T-helper 1 cell (primary cell): ENCODE results near the gene SLC10A2.
"Not testable (repeated sequence)": the region's sequence is repeated elsewhere in the genome, so short reads cannot be mapped to it uniquely, and the experiment has no call there.

Experiments used
- DNase-seq, 5 donors: peaks; one replicate each; pipeline ENCODE4 v3.0.0-alpha.2; 2012 to 2020
- total RNA-seq, 4 donors: gene quantifications; one replicate each; lab custom pipeline; 2026; lab: John Stamatoyannopoulos, UW

The SLC10A2 gene, protein sequence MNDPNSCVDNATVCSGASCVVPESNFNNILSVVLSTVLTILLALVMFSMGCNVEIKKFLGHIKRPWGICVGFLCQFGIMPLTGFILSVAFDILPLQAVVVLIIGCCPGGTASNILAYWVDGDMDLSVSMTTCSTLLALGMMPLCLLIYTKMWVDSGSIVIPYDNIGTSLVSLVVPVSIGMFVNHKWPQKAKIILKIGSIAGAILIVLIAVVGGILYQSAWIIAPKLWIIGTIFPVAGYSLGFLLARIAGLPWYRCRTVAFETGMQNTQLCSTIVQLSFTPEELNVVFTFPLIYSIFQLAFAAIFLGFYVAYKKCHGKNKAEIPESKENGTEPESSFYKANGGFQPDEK
- total RNA-seq = 0 reads per million in 4 donors

DNA sequence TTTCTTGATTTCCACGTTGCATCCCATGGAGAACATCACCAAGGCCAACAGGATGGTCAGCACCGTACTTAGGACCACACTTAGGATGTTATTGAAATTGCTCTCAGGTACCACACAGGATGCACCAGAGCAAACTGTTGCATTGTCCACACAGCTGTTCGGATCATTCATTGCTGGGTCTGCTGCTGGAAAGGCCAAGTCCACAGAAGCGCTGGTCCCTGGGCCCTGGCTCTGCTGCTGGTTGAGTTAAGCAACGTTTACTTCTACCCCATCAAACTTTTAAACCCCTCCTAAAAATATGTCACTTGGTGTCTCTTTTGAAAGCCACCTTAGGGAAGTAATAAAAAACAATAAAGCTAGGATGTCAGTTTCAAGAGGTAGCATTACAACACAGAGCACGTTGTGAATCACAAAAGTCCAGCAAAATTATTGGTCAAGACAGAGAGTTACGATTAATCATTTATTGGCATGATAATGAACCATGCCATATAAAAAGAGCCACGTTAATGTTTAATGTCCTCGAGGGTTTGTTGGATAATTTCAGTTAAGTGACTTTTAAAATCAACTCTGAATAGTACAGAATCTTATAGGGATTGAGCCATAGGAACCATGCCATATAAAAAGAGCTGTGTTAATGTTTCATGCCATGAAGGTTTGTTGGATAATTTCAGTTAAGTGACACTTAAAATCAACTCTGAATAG is at the start of gene SLC10A2:
Gene SLC10A2 (minus strand): TSS at position 339 of the 702 bp plus-strand sequence. CDS start 168 bp downstream, at position 171.
- no peak for DNase-seq

DNA sequence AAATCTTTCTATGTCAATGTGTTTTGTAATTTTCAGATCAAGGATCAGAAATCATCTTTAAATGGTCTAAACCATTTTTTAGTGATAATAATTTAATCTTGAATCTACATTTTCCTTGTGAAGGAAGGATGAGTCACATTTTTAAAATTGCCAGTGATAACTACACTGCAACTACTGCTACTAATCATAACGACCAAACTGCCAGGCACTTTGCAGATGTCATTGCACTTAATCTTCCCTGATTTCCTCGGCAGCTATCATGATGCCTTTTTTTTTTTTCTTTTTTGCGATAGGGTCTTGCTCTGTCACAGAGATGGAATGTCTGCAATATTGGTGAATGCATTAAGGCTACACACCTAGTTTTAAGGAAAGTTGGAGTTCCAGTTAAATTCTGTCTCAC is 41.4 kb upstream of the SLC10A2 start:
- DNase-seq = no peak

DNA sequence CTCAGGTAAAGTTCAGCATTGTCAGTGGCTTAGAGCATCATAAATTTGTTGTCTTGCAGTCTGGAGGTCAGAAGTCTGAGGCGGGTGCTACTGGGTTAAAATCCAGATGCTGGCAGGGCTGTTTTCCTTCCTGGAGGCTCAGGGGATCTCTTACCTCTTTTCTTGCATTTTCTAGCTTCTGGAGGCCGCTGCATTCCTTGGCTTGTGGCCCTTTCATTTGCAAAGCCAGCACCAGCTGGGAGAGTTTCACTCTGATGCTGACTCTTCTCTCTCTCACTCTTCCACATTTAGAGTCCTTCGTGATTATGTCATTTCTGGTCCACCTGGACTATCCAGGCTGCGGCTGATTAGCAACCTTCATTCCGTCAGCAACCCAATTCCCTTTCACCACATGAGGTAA is 38.1 kb upstream of the SLC10A2 start:
- no peak for DNase-seq

GRCh38 chr13:103103456-103103855 is 37.2 kb upstream of the SLC10A2 start:
- not testable (repeated sequence) for DNase-seq

DNA sequence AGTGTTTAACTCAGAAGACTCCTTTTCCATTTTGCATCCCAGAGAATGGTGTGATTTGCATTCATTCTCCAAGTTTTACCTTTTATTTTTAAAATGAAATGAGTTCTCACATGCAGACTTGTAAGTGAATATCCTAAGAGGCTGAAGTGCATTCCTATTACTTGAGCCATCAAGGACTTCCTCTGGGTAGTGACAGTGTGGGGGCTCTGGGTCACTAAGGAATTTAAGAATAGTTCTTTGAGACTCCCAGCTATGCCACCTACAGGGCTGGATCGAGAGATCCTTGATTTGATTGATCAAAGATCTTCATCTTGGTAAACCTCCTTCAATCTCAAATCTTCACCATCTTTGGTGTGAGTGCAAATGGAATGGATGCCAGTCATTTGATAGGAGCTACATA is 36.3 kb upstream of the SLC10A2 start:
- DNase-seq = no peak

DNA sequence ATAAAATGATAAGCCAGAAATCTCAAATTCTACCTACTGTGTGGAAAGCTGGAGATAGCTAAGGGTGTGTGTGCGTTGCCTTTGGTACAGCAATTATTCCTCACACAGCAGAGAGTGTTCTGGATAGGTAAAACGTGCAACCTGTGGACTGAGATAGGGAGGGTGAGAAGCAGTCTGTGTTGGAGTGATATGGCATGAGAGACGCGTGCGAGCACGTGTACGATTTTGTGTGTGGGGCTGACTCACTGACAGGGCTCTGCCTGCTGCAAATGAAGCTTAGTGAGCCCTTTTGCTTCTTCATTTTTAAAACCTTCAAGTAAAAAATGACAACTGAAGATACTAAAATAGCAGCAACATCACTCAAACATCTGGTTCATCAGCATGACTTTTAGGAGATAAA is 35.7 kb upstream of the SLC10A2 start:
- DNase-seq = no peak

- DNase-seq = no peak
Observed at GRCh38 chr13:103101500-103101899, 35.3 kb upstream of the SLC10A2 start.

DNA sequence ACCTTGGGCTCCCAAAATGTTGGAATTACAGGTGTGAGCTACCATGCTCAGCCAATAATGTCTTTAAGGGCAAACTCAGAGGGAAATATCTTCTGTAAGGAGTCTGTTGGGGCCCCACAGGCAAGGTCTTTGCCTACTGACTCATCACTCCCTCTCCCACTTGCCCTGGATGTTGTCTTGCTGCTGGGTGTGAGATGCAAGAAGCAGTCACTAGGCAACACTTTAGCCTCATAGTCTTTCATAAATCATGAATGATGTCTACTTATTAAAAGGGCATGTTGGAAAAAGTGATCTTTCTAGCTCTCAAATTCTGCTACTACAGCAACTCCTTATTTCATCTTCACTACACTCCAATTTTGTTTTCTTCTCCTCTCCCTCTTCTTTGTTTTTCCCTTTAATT is 34.6 kb upstream of the SLC10A2 start:
- DNase-seq = no peak

DNA sequence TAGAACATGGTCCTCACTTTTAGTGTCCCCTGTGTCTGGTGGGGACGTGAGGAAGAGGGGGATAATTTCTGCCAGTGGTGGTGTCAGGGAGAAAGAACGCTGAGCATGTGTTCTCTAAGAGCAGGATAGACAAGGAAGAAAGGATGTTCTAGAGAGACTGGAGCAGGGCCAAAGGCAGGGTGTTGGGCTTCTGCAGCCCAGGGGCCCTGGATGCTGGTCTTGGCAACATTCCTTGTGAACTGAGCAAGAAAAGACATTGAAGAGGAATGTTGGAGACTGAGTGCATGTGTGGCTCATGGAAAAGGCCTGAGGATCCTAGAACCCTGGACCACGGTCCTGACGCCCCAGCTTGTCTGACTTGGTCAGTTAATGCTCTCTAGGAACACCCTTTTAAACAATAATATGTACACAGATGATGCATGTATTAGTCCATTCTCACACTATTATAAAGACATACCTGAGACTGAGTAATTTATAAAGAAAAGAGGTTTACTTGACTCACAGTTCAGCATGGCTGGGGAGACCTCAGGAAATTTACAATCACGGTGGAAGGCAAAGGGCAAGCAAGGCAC is 33.6 kb upstream of the SLC10A2 start:
- DNase-seq = no peak

DNA sequence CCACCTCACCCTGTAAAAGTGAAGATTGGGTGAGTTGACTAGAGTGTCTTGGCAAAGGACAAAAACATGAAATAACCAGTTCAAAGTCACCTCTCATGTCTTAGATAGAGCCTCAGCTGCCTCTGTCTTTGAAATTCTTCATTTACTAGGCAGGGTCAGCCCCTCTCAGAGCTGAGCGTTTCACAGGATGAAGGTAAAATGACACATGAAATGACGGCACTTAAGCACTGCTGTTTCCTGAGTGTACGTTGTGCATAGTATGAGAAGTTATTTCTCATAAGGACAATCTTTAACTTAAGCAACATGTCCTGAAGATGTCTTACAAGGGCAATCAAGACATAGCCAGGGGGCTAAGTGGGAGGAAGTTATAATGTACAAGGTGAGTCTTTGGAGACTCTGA is 32.3 kb upstream of the SLC10A2 start:
- DNase-seq = no peak

DNA sequence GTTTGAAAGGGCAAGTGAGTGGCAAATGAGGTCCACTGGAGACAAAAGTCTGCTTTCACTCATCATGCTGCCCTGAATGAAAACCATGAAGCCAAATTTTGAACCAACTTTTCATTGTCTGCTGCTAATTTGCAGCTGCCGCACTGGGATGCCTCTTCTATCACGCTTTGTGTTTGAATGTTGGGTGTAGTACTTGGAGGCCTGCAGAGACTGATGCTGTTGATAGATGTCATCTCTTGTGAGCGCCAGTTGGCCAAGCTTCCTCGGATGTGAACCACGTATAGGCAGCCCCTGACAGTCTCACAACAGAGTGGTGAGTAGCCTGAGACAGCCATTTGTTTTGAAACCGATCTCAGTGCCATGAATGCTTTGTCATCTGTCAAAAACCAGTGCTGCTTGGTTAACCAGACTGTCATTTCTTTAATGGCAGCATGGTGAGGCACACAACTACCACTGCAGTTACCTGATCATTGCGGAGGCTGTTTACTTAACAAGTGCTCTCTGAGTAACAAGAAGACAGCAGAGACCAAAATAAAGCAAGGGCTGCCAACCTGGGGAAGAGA is 31.2 kb upstream of the SLC10A2 start:
- DNase-seq = no peak

DNA sequence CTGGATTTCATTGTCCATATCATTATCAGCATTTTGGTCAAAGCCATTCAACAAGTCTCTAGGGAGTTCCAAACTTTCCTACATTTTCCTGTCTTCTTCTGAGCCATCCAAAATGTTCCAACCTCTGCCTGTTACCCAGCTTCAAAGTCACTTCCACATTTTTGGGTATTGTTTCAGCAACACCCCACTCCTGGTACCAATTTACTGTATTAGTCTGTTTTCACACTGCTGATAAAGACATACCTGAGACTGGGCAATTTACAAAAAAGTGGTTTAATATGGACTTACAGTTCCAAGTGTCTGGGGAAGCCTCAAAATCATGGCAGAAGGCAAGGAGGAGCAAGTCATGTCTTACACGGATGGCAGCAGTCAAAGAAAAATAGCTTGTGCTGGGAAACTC is 27.4 kb upstream of the SLC10A2 start:
- DNase-seq = not testable (repeated sequence)

DNA sequence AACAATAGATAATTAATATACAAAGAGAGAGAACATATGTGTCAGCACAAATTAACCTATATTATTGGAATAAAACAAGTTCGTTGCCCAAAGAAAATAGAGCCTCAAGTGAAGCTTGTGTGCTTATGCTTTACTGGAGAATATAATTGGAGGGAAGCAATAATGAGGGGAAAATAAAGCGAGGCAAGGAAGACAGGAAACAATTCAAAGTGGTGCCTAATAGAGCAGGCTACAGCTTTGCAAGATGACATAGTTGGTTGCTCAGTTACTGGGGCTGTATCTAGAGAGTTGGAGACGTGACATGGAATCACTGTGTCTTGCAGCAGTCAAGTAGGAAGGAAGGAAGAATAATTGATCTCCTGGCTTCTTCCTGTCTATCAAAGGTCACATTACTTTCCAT is 21.1 kb upstream of the SLC10A2 start:
- no peak for DNase-seq

DNA sequence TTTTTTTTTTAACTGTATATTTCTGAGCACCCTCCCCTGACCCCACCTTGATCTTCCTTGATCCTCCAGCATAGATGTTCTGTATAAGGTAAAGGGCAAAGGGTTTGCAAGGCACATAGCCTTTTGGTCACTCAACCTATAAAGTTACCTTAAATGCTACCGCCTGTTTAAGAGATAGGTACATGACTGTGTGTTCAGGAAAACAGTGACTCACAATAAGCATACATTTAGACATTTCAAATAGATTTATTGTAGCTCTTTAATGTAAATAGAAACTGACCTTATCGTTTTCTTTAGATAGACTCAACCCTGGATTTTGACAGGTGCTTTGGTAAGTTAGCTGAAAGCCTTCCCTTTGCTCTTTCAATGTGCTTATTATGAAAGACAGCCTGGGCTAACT is 15.2 kb upstream of the SLC10A2 start:
- DNase-seq = no peak

DNA sequence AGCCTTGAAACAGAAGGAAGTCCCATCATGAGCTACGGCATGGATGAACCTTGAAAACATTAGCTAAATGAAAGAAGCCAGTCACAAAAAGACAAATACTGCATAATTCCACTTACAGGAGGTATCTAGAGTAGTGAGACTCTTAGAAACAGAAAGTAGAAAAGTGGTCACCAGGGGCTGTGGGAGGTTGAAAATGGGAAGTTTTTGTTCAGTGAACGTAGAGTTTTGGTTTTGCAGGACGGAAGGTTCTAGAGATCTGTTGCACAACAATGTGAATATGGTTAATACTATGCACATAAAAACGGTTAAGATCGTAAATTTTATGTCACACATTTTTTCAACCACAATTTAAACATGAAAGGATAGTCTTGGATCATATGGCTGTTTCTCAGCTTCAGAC is 11.9 kb upstream of the SLC10A2 start:
- no peak for DNase-seq

GRCh38 chr13:103068836-103069235 is 2.6 kb upstream of the SLC10A2 start:
- no peak for DNase-seq

DNA sequence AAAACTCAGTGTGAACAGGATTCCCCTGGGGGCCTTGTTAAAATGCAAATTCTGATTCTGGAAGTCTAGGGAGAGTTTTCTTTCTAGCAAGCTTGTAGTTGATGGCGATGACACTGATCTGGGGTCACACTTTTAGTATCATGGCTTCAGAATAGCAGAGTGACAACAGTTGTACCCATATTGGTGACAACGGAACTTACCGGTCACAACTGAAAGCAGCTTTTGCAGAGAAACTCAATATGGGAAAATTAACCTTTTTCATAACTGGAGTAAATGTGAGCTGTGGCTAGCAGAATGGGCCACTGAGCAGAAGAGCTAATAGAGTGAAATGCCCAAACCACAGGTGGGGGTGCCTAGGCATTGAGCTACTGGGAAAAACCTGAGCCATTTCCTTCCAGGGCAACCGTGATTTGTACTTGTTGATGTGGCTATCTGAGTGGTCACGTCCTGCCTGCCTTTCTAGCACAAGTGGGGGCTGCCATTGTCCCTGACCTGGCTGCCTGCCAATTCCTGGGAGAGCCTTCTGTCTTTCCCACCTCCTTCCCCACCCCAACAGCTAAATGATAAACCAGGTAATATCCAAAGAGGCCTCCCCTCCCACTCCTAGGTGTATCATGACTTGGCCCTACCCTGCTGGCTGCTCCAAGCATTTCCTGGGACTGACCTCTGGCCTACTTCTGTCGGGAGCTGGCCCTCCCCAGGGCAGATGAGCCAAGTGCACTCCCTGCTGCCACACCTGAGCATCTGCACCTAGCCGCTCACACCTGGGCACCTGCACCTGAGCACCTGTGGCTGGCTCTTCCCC is 1.7 kb upstream of the SLC10A2 start:
- DNase-seq = no peak

DNA sequence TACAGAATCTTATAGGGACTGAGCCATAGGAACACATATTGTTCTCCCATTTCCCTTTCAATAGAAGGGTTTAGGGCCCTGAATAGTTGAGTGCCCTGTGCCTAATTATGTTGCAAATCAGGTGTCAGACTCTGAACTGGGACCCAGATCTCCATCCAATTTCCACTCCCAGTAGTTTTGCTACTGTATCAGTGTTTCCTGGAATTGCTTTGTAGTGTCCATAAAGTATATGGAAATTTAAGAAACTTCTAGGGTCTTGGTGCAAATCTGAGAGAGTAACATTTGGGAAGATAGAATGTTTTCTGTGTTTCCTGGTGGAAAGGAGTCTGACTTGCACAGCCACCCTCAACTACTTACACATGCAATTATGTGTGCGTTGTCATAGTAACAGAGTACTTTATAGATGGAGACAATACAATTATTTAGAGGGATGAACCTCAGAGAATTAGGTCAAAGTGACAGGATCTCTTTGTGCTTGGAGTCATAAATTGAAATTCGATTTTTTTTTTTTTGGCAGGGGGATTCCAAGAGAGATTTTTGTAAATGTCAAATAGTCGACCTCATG is 646 bp upstream of the SLC10A2 start:
- DNase-seq = no peak

- no peak for DNase-seq
Observed at GRCh38 chr13:103063376-103063775, 2.8 kb downstream of the SLC10A2 start.

DNA sequence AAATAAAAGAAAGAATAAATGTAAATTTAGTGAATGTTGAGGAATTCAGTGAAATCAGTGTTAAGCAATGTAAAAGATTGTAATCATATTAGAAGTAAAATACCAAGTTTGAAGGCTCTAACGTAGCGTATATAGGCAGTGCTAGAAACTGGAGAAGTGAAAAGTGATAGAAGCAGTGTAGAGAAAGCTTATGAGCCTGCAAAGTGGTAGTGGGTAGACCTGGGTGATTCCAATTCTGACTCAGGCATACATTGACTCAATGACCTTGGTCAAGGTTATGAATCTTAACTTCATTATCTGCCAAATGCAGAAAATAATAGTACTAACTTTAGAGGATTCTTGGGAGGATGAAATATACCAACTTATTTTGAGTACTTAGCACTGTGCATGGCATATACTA is 4.1 kb downstream of the SLC10A2 start:
- DNase-seq = no peak

DNA sequence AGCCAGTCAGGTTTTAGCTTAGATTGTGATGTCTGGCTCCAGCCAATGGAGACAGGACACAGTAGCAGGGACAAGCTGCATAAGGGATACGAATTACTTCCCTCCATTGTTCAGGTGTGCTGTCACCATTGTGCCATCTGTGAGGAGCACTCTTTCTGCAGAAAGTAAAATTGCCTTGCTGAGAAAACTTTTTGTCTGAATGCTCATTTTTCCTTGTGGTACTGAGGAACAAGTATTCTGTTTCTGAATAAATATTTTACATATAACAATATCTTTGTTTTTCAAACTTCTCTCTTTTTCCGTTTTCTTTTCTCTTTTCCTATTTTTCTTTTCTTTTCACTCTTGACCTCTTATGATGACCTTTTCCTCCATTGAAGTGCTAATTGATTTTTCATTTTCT is 10.2 kb downstream of the SLC10A2 start:
- no peak for DNase-seq

DNA sequence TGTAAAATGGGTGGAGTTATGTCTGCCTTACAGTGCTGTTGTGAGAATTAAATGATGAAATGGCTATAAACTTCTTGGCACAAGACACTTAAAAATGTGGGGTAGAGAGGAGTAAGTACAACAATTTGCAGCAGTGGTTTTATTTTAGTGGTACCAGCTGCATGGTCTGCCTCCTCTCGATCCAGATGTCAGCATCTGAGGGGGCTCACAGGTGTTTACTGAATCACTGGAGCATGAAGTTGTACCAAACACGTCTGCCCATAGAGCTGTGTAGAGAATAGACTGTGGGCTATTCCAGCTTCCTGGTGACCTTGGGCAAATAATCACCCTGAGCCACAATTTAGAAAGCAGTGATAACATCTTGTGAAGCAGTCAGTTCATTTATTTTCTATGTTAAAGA is 11.1 kb downstream of the SLC10A2 start:
- no peak for DNase-seq

- no peak for DNase-seq
Observed at GRCh38 chr13:103046676-103047075, 19.5 kb downstream of the SLC10A2 start.
